ENCODE results near the gene CYBA.

DNA sequence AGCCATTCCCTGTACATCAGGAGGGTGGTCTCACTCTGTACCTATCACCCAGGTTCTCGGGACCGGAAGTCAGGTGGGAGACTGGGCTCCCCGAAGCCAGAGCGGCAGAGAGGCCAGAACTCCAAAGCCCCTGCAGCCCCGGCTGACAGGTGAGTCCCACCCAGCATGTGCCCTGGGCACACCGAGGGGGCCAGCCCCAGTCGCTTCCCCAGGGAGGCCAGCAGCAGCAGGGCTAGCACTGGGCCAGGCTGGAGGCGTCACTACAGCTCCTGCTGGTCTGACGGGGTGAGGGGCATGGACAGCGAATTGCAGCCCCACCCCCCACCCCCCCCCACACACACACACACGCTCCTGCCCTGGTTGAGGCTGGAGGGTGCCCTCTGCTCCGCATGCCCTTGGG, 20.4 kb downstream of the CYBA start:
- TF ChIP-seq EZH2 (IDR thresholded peaks at IDR 0.05; ENCODE audit: borderline replicate concordance, insufficient read depth, low read depth, low read length, poor library complexity, severe bottlenecking), result no peak
- TF ChIP-seq, protein P1, sequence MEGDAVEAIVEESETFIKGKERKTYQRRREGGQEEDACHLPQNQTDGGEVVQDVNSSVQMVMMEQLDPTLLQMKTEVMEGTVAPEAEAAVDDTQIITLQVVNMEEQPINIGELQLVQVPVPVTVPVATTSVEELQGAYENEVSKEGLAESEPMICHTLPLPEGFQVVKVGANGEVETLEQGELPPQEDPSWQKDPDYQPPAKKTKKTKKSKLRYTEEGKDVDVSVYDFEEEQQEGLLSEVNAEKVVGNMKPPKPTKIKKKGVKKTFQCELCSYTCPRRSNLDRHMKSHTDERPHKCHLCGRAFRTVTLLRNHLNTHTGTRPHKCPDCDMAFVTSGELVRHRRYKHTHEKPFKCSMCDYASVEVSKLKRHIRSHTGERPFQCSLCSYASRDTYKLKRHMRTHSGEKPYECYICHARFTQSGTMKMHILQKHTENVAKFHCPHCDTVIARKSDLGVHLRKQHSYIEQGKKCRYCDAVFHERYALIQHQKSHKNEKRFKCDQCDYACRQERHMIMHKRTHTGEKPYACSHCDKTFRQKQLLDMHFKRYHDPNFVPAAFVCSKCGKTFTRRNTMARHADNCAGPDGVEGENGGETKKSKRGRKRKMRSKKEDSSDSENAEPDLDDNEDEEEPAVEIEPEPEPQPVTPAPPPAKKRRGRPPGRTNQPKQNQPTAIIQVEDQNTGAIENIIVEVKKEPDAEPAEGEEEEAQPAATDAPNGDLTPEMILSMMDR (IDR thresholded peaks at IDR 0.05), result no peak
